B cell (primary cell): ENCODE measurements around the gene CHST11. TPM values are rescaled to one million over a fixed set of nuclear protein-coding genes. Genes with fewer than 3 reads are reported as not detected.

ENCODE experiments used
- ATAC-seq: fragments of 200-7000 bp; cut with Tn5 transposase; one replicate; pipeline ENCODE4 v1.10.0; 2021; ENCODE audit warnings: low read depth, mild to moderate bottlenecking, moderate number of reproducible peaks, moderate library complexity
- CTCF ChIA-PET: fragments of 350-600 bp; sonication (Branson Sonifier 250); formaldehyde crosslinking; loops from one replicate; lab custom pipeline; 2021; ENCODE audit warnings: antibody characterized with exemption, inconsistent platforms; lab: Charles Lee
- POLR2A ChIA-PET: fragments of 350-600 bp; sonication (Branson Sonifier 250); formaldehyde crosslinking; loops from one replicate; lab custom pipeline; 2021; ENCODE audit warnings: antibody characterized with exemption; lab: Charles Lee
- DNase-seq: peaks from one replicate; pipeline ENCODE4 v3.0.0; 2013
- H2AFZ ChIP-seq: 2 replicates; pipeline ENCODE4 v1.6.1; 2012; ENCODE audit warnings: mild to moderate bottlenecking, low read depth, low read length; ENCODE audit not compliant: insufficient read depth, poor library complexity, severe bottlenecking
- H3K27ac ChIP-seq, 2 donors: 1 replicate in 1 of 2; 2 replicates in 1 of 2; pipeline ENCODE4 v1.5.1; 2012 to 2013; ENCODE audit warnings: low read length in 2 of 2, mild to moderate bottlenecking in 2 of 2, moderate library complexity in 1 of 2
- H3K27me3 ChIP-seq, 4 experiments: fragments of 200-600 bp in 1 of 4; sonication (generic) in 1 of 4; replicated peaks in 1 of 4; 1 replicate in 2 of 4; 2 replicates in 2 of 4; pipeline versions ENCODE4 v1.6.1 to v1.7.0; 2013 to 2016; ENCODE audit warnings: low read length in 3 of 4, mild to moderate bottlenecking in 2 of 4, mixed read lengths in 1 of 4, moderate library complexity in 1 of 4; ENCODE audit not compliant: insufficient read depth in 4 of 4, control insufficient read depth in 3 of 4; ENCODE audit errors: control extremely low read depth in 1 of 4
- H3K36me3 ChIP-seq, 2 experiments: replicated peaks in 1 of 2; 1 replicate in 1 of 2; 2 replicates in 1 of 2; pipeline versions ENCODE4 v1.6.1 to v1.7.1; 2013; ENCODE audit warnings: low read length in 1 of 2; ENCODE audit not compliant: insufficient read depth in 2 of 2, control insufficient read depth in 1 of 2; ENCODE audit errors: control extremely low read depth in 1 of 2, extremely low read depth in 1 of 2
- H3K4me1 ChIP-seq, 2 donors: fragments of 200-600 bp in 1 of 2; sonication (generic) in 1 of 2; 1 replicate in 1 of 2; 2 replicates in 1 of 2; pipeline versions ENCODE4 v1.5.1 to v1.6.1; 2013 to 2017; ENCODE audit warnings: low read length in 2 of 2; ENCODE audit not compliant: control insufficient read depth in 2 of 2, insufficient read depth in 2 of 2
- H3K4me2 ChIP-seq: replicated peaks from 2 replicates; pipeline ENCODE3; 2012; ENCODE audit warnings: mild to moderate bottlenecking, low read depth, low read length; ENCODE audit not compliant: poor library complexity, severe bottlenecking
- H3K4me3 ChIP-seq, 5 experiments: fragments of 200-600 bp in 1 of 5; sonication (generic) in 1 of 5; 1 replicate in 3 of 5; 2 replicates in 2 of 5; pipeline versions ENCODE4 v1.5.1 to v1.7.0; 2011 to 2016; ENCODE audit warnings: low read length in 4 of 5, mild to moderate bottlenecking in 4 of 5, low read depth in 2 of 5, control low read depth in 1 of 5, moderate library complexity in 1 of 5; ENCODE audit not compliant: insufficient read depth in 1 of 5; ENCODE audit errors: control extremely low read depth in 1 of 5, extremely low read depth in 1 of 5
- H3K79me2 ChIP-seq: fragments of 200-600 bp; sonication (generic); one replicate; pipeline ENCODE4 v1.6.0; 2016; ENCODE audit warnings: low read length; ENCODE audit not compliant: control insufficient read depth, insufficient read depth
- H3K9ac ChIP-seq: fragments of 200-600 bp; sonication (generic); 2 replicates; pipeline ENCODE4 v1.6.1; 2017; ENCODE audit warnings: mild to moderate bottlenecking, low read length, moderate library complexity
- H3K9me3 ChIP-seq, 3 donors: one replicate each; pipeline versions ENCODE4 v1.6.1 to v1.7.1; 2013; ENCODE audit warnings: low read length in 2 of 3; ENCODE audit not compliant: control insufficient read depth in 2 of 3, insufficient read depth in 1 of 3; ENCODE audit errors: control extremely low read depth in 1 of 3
- H4K20me1 ChIP-seq: 2 replicates; pipeline ENCODE4 v1.6.0; 2012; ENCODE audit warnings: mild to moderate bottlenecking, low read length; ENCODE audit not compliant: insufficient read depth, control insufficient read depth, poor library complexity, severe bottlenecking
- H3K27ac Mint-ChIP-seq: one replicate; pipeline ENCODE4 v1.8.0; 2021; ENCODE audit warnings: mixed read lengths
- H3K27me3 Mint-ChIP-seq: one replicate; pipeline ENCODE4 v1.8.0; 2021; ENCODE audit warnings: mixed read lengths
- H3K4me1 Mint-ChIP-seq: one replicate; pipeline ENCODE4 v1.8.0; 2021; ENCODE audit warnings: mixed read lengths
- H3K4me3 Mint-ChIP-seq: one replicate; pipeline ENCODE4 v1.8.0; 2021; ENCODE audit warnings: mixed read lengths
- H3K9me3 Mint-ChIP-seq: one replicate; pipeline ENCODE4 v1.8.0; 2022; ENCODE audit warnings: mixed read lengths; ENCODE audit not compliant: insufficient read depth
- CTCF ChIP-seq: fragments of 200-600 bp; IDR thresholded peaks from one replicate; pipeline ENCODE4 v1.8.0; 2022; ENCODE audit warnings: antibody characterized with exemption, mild to moderate bottlenecking
- EZH2 ChIP-seq: IDR thresholded peaks from 2 replicates; pipeline ENCODE4 v1.6.1; 2012; ENCODE audit warnings: borderline replicate concordance, low read depth, mild to moderate bottlenecking, moderate library complexity, low read length; ENCODE audit not compliant: insufficient read depth, poor library complexity, severe bottlenecking
- WGBS: methylation state at CpG from one replicate; pipeline ENCODE4 v1.1.5; 2013; ENCODE audit warnings: missing lambda C conversion rate; ENCODE audit not compliant: insufficient coverage; 5-methylcytosine and 5-hydroxymethylcytosine counted together
- intact Hi-C: fragments of 100-400 bp; cut with micrococcal nuclease; formaldehyde crosslinking; loops from one replicate; pipeline ENCODE4 v1.10.0; 2022
- polyA plus RNA-seq: library from polyadenylated mRNA; depleted of rRNA; stranded (reverse); fragments of >200 nt; gene quantifications from 2 replicates; pipeline ENCODE4 v1.2.3, GENCODE V29; 2012
- total RNA-seq, 2 donors: library from RNA; stranded (reverse); fragments of 120-200 nt in 1 of 2; gene quantifications; 1 replicate in 1 of 2; 2 replicates in 1 of 2; pipeline versions ENCODE4 v1.2.3 to v1.2.4, GENCODE V29; 2013 to 2022

Gene CHST11
- total and polyA plus RNA-seq, 2 donors (not counting 1 experiment from before 2014, with no cell fraction given) = 46.3 to 152 TPM

- Mint-ChIP-seq H3K9me3 (peaks cover 7% of the 10 kb centered on the region), H3K4me1 (peaks cover 86% of the 10 kb centered on the region), H3K27me3 (no peaks in the 10 kb centered on the region), H3K27ac (peak overlapping the region; percentile 94), H3K4me3 (peak overlapping the region; percentile 86)
- intact Hi-C loops = loop anchor here (1.0 to 2.0 kb wide), 2 partner anchors 8 to 15 kb away; no protein-coding TSS in a partner anchor
- ATAC-seq = peak; percentile 81
- peak; percentile 71 for DNase-seq
- H3K4me3 ChIP-seq = peak overlapping the region in 4 of 5 experiments; percentile 5 to 49 (median 22)
- no peaks in the 10 kb centered on the region for H3K36me3 ChIP-seq
- 7% methylated on average over 3 of the region's 10 CpGs for WGBS
- POLR2A ChIA-PET = interaction anchor here (1.7 to 2.1 kb wide), 2 partner anchors 13 to 16 kb away, joined by 7 to 12 read pairs; partner anchors contain the start of gene CHST11
- peak overlapping the region; percentile 47 for H3K9ac ChIP-seq
- peak overlapping the region; percentile 34 for H2AFZ ChIP-seq
- no peaks in the 10 kb centered on the region for H3K27me3 ChIP-seq
- no peak for TF ChIP-seq CTCF
- TF ChIP-seq EZH2 = no peak
- peak overlapping the region; percentile 73 for H3K4me2 ChIP-seq
- peaks cover 80 to 87% of the 10 kb centered on the region in 2 donors for H3K4me1 ChIP-seq
- peak overlapping the region; percentile 54 to 88 for H3K27ac ChIP-seq
- H4K20me1 ChIP-seq = peaks cover under 1% of the 10 kb centered on the region
- H3K79me2 ChIP-seq = peaks cover 90% of the 10 kb centered on the region
- CTCF ChIA-PET = interaction anchor here (0.8 to 1.8 kb wide), 5 partner anchors 9 to 92 kb away, joined by 3 to 10 read pairs (median 4); no protein-coding TSS in a partner anchor
- H3K9me3 ChIP-seq = peaks cover 0 to 3% (median 0%) of the 10 kb centered on the region in 3 donors
These were observed 16.7 kb downstream of the CHST11 start for GRCh38 chr12:104473374-104473983.

GRCh38 chr12:104475271-104475670, 18.5 kb downstream of the CHST11 start:
- H3K9me3 Mint-ChIP-seq = peaks cover 4% of the 10 kb centered on the region

More at GRCh38 chr12:104475271-104475670, 18.5 kb downstream of the CHST11 start:
- H3K27ac ChIP-seq = peak overlapping the region in 1 of 2 donors; percentile 88
- H3K9ac ChIP-seq = no peak overlapping the region
- ChIA-PET CTCF (no interaction called here), POLR2A (no interaction called here)
- no peaks in the 10 kb centered on the region for H3K27me3 ChIP-seq
- Mint-ChIP-seq H3K4me1 (peaks cover 85% of the 10 kb centered on the region), H3K27ac (no peak overlapping the region), H3K4me3 (no peak overlapping the region), H3K27me3 (no peaks in the 10 kb centered on the region)
- ATAC-seq = no peak
- peak overlapping the region; percentile 32 for H3K4me2 ChIP-seq
- H3K4me3 ChIP-seq = no peak overlapping the region
- WGBS = no CpG with 5 or more reads among the region's 1 CpG
- no peaks in the 10 kb centered on the region for H3K36me3 ChIP-seq
- TF ChIP-seq EZH2 (no peak), CTCF (no peak)
- DNase-seq = no peak
- peaks cover 83 to 89% of the 10 kb centered on the region in 2 donors for H3K4me1 ChIP-seq
- peaks cover 4% of the 10 kb centered on the region for H4K20me1 ChIP-seq
- no peaks in the 10 kb centered on the region for H3K9me3 ChIP-seq
- intact Hi-C loops = loop anchor here (5.0 kb wide), 1 partner anchor 42 kb away; no protein-coding TSS in a partner anchor
- no peak overlapping the region for H2AFZ ChIP-seq
- peaks cover 90% of the 10 kb centered on the region for H3K79me2 ChIP-seq
